ENCODE data around the gene CPED1. TPM values are rescaled to one million over a fixed set of nuclear protein-coding genes. Genes with fewer than 3 reads are reported as not detected.
"Not testable (repeated sequence)": the region's sequence is repeated elsewhere in the genome, so short reads cannot be mapped to it uniquely, and the experiment has no call there.

The CPED1 gene
- total and polyA plus RNA-seq, 2 donors (not counting 1 experiment from before 2014, with no cell fraction given) = 70.2 to 196 TPM

DNA sequence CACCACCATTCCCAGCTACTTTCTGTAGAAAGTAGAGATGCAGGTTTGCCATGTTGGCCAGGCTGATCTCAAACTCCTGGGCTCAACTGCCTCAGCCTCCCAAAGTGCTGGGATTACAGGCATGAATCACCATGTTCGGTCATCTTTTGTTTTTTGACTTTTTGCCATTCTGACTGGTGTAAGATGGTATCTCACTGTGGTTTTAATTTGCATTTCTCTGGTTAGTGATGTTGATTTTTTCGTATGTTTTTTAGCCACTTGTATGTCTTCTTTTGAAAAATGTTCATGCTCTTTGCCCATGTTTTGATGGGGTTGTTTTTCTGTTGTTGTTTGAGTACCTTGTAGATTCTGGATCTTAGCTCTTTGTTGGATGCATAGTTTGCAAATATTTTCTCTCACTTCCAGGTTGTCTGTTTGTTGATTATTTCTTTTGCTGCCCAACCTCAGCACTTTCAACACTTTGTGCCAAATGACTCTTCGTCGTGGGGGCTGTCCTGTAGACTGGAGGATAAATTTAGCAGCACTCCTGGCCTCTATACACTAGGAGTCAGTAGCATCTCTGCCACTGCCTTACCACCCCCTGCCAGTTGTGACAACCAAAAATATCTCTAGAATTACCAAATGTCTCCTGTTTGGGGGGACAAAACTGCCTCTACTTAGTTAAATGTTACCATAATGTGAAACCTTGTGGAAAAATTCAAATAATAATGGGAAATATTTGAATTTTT, 6.5 kb upstream of the CPED1 start:
- Histone ChIP-seq H3K4me2 (ENCODE audit: extremely low read depth, insufficient read depth, low read length) (peak overlapping the region; percentile 7), H3K27ac (ENCODE audit: insufficient read depth, low read length) (no peak overlapping the region), H3K4me1 (ENCODE audit: control insufficient read depth, extremely low read depth, insufficient read depth, low read length) (peaks cover 5% of the 10 kb centered on the region), H3K9ac (ENCODE audit: insufficient read depth, low read length) (no peak overlapping the region), H3K36me3 (ENCODE audit: control insufficient read depth, insufficient read depth, low read length) (no peaks in the 10 kb centered on the region), H3K27me3 (ENCODE audit: control insufficient read depth, insufficient read depth, low read length) (no peaks in the 10 kb centered on the region), H3K9me3 (ENCODE audit: control insufficient read depth, insufficient read depth, low read depth, low read length) (no peaks in the 10 kb centered on the region), H4K20me1 (ENCODE audit: control insufficient read depth, extremely low read depth, insufficient read depth, low read length) (no peaks in the 10 kb centered on the region), H3K79me2 (ENCODE audit: control insufficient read depth, insufficient read depth, low read length) (no peaks in the 10 kb centered on the region), H2AFZ (ENCODE audit: low read length) (no peak overlapping the region), H3K4me3 (replicated peaks in 1 of 4; ENCODE audit: control extremely low read depth in 1 of 4, insufficient read depth in 1 of 4, low read depth in 3 of 4, low read length in 4 of 4) (no peak overlapping the region)
- DNase-seq (ENCODE audit: low read depth in 2 of 2) = peak; percentile 60 to 83
- no peak for TF ChIP-seq EZH2 (IDR thresholded peaks at IDR 0.05; ENCODE audit: low read length, missing control alignments)
- TF ChIP-seq, protein P1, sequence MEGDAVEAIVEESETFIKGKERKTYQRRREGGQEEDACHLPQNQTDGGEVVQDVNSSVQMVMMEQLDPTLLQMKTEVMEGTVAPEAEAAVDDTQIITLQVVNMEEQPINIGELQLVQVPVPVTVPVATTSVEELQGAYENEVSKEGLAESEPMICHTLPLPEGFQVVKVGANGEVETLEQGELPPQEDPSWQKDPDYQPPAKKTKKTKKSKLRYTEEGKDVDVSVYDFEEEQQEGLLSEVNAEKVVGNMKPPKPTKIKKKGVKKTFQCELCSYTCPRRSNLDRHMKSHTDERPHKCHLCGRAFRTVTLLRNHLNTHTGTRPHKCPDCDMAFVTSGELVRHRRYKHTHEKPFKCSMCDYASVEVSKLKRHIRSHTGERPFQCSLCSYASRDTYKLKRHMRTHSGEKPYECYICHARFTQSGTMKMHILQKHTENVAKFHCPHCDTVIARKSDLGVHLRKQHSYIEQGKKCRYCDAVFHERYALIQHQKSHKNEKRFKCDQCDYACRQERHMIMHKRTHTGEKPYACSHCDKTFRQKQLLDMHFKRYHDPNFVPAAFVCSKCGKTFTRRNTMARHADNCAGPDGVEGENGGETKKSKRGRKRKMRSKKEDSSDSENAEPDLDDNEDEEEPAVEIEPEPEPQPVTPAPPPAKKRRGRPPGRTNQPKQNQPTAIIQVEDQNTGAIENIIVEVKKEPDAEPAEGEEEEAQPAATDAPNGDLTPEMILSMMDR (conservative IDR thresholded peaks at IDR 0.05 in 1 of 2, IDR thresholded peaks at IDR 0.05 in 1 of 2; ENCODE audit: low read depth in 1 of 2, low read length in 2 of 2) = peak in 1 of 2 donors; percentile 6

DNA sequence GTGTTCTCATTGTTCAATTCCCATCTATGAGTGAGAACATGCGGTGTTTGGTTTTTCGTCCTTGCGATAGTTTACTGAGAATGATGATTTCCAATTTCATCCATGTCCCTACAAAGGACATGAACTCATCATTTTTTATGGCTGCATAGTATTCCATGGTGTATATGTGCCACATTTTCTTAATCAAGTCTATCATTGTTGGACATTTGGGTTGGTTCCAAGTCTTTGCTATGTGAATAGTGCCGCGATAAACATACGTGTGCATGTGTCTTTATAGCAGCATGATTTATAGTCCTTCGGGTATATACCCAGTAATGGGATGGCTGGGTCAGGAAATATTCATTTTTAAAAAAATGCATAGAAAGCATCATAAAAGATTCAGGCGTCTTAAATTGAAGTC, 4.9 kb upstream of the CPED1 start:
- H2AFZ ChIP-seq (ENCODE audit: low read length); H3K4me2 ChIP-seq (ENCODE audit: extremely low read depth, insufficient read depth, low read length); DNase-seq (ENCODE audit: low read depth in 2 of 2); H3K27me3 ChIP-seq (ENCODE audit: control insufficient read depth, insufficient read depth, low read length); H3K27ac ChIP-seq (ENCODE audit: insufficient read depth, low read length); H3K4me3 ChIP-seq (replicated peaks in 1 of 4; ENCODE audit: control extremely low read depth in 1 of 4, insufficient read depth in 1 of 4, low read depth in 3 of 4, low read length in 4 of 4); H3K9me3 ChIP-seq (ENCODE audit: control insufficient read depth, insufficient read depth, low read depth, low read length); H3K36me3 ChIP-seq (ENCODE audit: control insufficient read depth, insufficient read depth, low read length); H3K9ac ChIP-seq (ENCODE audit: insufficient read depth, low read length); H3K79me2 ChIP-seq (ENCODE audit: control insufficient read depth, insufficient read depth, low read length); H4K20me1 ChIP-seq (ENCODE audit: control insufficient read depth, extremely low read depth, insufficient read depth, low read length); H3K4me1 ChIP-seq (ENCODE audit: control insufficient read depth, extremely low read depth, insufficient read depth, low read length): not testable (repeated sequence)

DNA sequence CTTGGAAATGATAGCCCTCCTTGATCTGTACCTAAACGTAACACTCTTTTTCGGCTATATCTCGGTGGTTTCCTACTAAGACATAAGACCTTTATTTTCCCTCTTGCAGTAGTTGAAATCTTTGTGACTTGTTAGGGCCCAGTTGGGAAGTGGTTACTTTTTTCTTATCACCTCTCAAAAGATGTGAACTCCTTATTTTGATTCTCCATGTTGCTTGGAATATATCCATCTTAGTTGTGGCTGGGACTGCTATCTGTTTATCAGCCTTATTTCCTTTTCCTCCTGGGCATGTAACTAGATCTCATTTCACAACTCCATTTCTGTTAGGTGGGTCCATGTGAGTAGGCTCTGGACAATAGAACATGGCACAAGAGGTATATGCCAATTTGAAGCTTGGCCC, 4.1 kb upstream of the CPED1 start:
- Histone ChIP-seq H3K79me2 (ENCODE audit: control insufficient read depth, insufficient read depth, low read length) (peaks cover 5% of the 10 kb centered on the region), H3K4me3 (replicated peaks in 1 of 4; ENCODE audit: control extremely low read depth in 1 of 4, insufficient read depth in 1 of 4, low read depth in 3 of 4, low read length in 4 of 4) (no peak overlapping the region), H3K27ac (ENCODE audit: insufficient read depth, low read length) (no peak overlapping the region), H4K20me1 (ENCODE audit: control insufficient read depth, extremely low read depth, insufficient read depth, low read length) (no peaks in the 10 kb centered on the region), H3K9ac (ENCODE audit: insufficient read depth, low read length) (no peak overlapping the region), H3K36me3 (ENCODE audit: control insufficient read depth, insufficient read depth, low read length) (no peaks in the 10 kb centered on the region), H3K27me3 (ENCODE audit: control insufficient read depth, insufficient read depth, low read length) (no peaks in the 10 kb centered on the region), H2AFZ (ENCODE audit: low read length) (no peak overlapping the region), H3K4me1 (ENCODE audit: control insufficient read depth, extremely low read depth, insufficient read depth, low read length) (peaks cover 7% of the 10 kb centered on the region), H3K9me3 (ENCODE audit: control insufficient read depth, insufficient read depth, low read depth, low read length) (no peaks in the 10 kb centered on the region), H3K4me2 (ENCODE audit: extremely low read depth, insufficient read depth, low read length) (no peak overlapping the region)
- TF ChIP-seq, protein P1 (conservative IDR thresholded peaks at IDR 0.05 in 1 of 2, IDR thresholded peaks at IDR 0.05 in 1 of 2; ENCODE audit: low read depth in 1 of 2, low read length in 2 of 2) = no peak
- TF ChIP-seq EZH2 (IDR thresholded peaks at IDR 0.05; ENCODE audit: low read length, missing control alignments) = no peak
- no peak for DNase-seq (ENCODE audit: low read depth in 2 of 2)

Measured in fibroblast of lung (primary cell).